Cortex of kidney (tissue), 1 donor: ENCODE data around the gene NETO2.
"Not testable (repeated sequence)": the region's sequence is repeated elsewhere in the genome, so short reads cannot be mapped to it uniquely, and the experiment has no call there.

Source experiments
- DNase-seq: peaks from one replicate; lab custom pipeline; 2025; lab: John Stamatoyannopoulos, UW

The NETO2 gene

GRCh38 chr16:47064775-47065174 lies 79.0 kb downstream of the NETO2 start:
- no peak for DNase-seq

GRCh38 chr16:47063011-47063724 lies 80.6 kb downstream of the NETO2 start:
- DNase-seq: no peak

GRCh38 chr16:47061204-47061603 lies 82.5 kb downstream of the NETO2 start:
- no peak for DNase-seq

- no peak for DNase-seq
These were observed 83.1 kb downstream of the NETO2 start for GRCh38 chr16:47060596-47060995.

- DNase-seq: no peak
These were observed 83.8 kb downstream of the NETO2 start for GRCh38 chr16:47059991-47060390.

GRCh38 chr16:47059130-47059529 lies 84.6 kb downstream of the NETO2 start:
- not testable (repeated sequence) for DNase-seq

GRCh38 chr16:47058295-47059086 lies 85.3 kb downstream of the NETO2 start:
- DNase-seq: no peak

GRCh38 chr16:47057630-47057993 lies 86.1 kb downstream of the NETO2 start:
- no peak for DNase-seq

- no peak for DNase-seq
These were observed 86.8 kb downstream of the NETO2 start for GRCh38 chr16:47056688-47057629.

GRCh38 chr16:47056061-47056460 lies 87.7 kb downstream of the NETO2 start:
- not testable (repeated sequence) for DNase-seq

GRCh38 chr16:47055136-47055885 lies 88.4 kb downstream of the NETO2 start:
- DNase-seq: no peak

GRCh38 chr16:47054306-47054705 lies 89.4 kb downstream of the NETO2 start:
- DNase-seq: no peak

GRCh38 chr16:47053895-47054294 lies 89.8 kb downstream of the NETO2 start:
- no peak for DNase-seq

- no peak for DNase-seq
These were observed 90.8 kb downstream of the NETO2 start for GRCh38 chr16:47052666-47053640.

GRCh38 chr16:47051031-47051430 lies 92.7 kb downstream of the NETO2 start:
- DNase-seq: no peak

GRCh38 chr16:47049901-47050583 lies 93.7 kb downstream of the NETO2 start:
- DNase-seq: no peak

- no peak for DNase-seq
These were observed 96.1 kb downstream of the NETO2 start for GRCh38 chr16:47047524-47048203.

GRCh38 chr16:47046726-47047523 lies 96.8 kb downstream of the NETO2 start:
- DNase-seq: no peak
